Stomach (tissue), 9 donors: Measurements from ENCODE around the gene B4GALNT3. TPM values are rescaled to one million over a fixed set of nuclear protein-coding genes. Genes with fewer than 3 reads are reported as not detected.

Experiments used
- DNase-seq, 2 donors: peaks; one replicate each; pipeline versions ENCODE4 v3.0.0 to v3.0.0-alpha.2; 2013 to 2019
- H3K27ac ChIP-seq, 5 donors: fragments of 200-600 bp in 4 of 5; sonication (generic) in 4 of 5; one replicate each; pipeline ENCODE4 v1.5.1; 2013 to 2019; ENCODE audit warnings: mild to moderate bottlenecking in 1 of 5, moderate library complexity in 1 of 5
- H3K27me3 ChIP-seq, 3 donors: fragments of 200-600 bp; sonication (generic); one replicate each; pipeline ENCODE4 v1.5.1; 2017 to 2019; ENCODE audit warnings: mixed run types in 1 of 3
- H3K36me3 ChIP-seq, 4 donors: fragments of 200-600 bp; sonication (generic); 1 replicate in 3 of 4; 2 replicates in 1 of 4; pipeline ENCODE4 v1.5.1; 2016 to 2019
- H3K4me1 ChIP-seq, 4 donors: fragments of 200-600 bp; sonication (generic); one replicate each; pipeline ENCODE4 v1.5.1; 2016 to 2019
- H3K4me3 ChIP-seq, 4 donors: fragments of 200-600 bp; sonication (generic) in 3 of 4; one replicate each; pipeline ENCODE4 v1.5.1; 2016 to 2019; ENCODE audit warnings: mild to moderate bottlenecking in 1 of 4
- H3K9me3 ChIP-seq, 4 donors: fragments of 200-600 bp; sonication (generic); one replicate each; pipeline ENCODE4 v1.5.1; 2016 to 2019
- CTCF ChIP-seq, 7 experiments: fragments of 450-650 bp in 4 of 7; fragments of 200-600 bp in 3 of 7; sonication (generic) in 3 of 7; IDR thresholded peaks; one replicate each; pipeline ENCODE4 v1.5.1; 2016 to 2019; ENCODE audit warnings: antibody characterized with exemption in 7 of 7, control low read depth in 2 of 7, mild to moderate bottlenecking in 1 of 7
- EP300 ChIP-seq: sonication (generic); formaldehyde crosslinking; IDR thresholded peaks from one replicate; pipeline ENCODE4 v1.6.1; 2017; ENCODE audit warnings: antibody characterized with exemption
- POLR2A ChIP-seq, 4 donors: fragments of 450-650 bp; IDR thresholded peaks; one replicate each; pipeline ENCODE4 v1.6.1; 2016; ENCODE audit warnings: antibody characterized with exemption in 4 of 4, control low read depth in 2 of 4, mild to moderate bottlenecking in 1 of 4, moderate library complexity in 1 of 4
- POLR2AphosphoS5 ChIP-seq, 3 donors: sonication (generic); formaldehyde crosslinking; IDR thresholded peaks; one replicate each; pipeline ENCODE4 v1.6.1; 2016; ENCODE audit warnings: antibody characterized with exemption in 3 of 3
- WGBS, 5 donors: extraction: QIAGEN DNeasy Blood & Tissue Kit in 3 of 5; methylation state at CpG; one replicate each; pipeline versions ENCODE4 v1.1.5 to v1.1.7; 2013 to 2018; 5-methylcytosine and 5-hydroxymethylcytosine counted together
- intact Hi-C: fragments of 100-400 bp; cut with DNase I; formaldehyde crosslinking; loops from one replicate; pipeline ENCODE4 v1.15.1; 2023; ENCODE audit warnings: low total_unique reads
- polyA plus RNA-seq, 3 donors: library from polyadenylated mRNA; stranded (reverse); fragments of 200-250 nt; gene quantifications; one replicate each; pipeline ENCODE4 v1.2.3, GENCODE V29; 2013
- total RNA-seq, 5 donors: library from RNA; depleted of rRNA; stranded (reverse); fragments of >200 nt; gene quantifications; one replicate each; pipeline versions ENCODE4 v1.1.0 to v1.2.3, GENCODE V29; 2014 to 2016
- donor health status: healthy with polysubstance abuse.
- donor health status: Bipolar disorder and iron deficiency.
- donor health status: healthy.

The B4GALNT3 gene
- total and polyA plus RNA-seq, 8 donors = 20.8 to 332 (median 71.0) TPM

- Histone ChIP-seq H3K4me3 (no peak overlapping the region), H3K9me3 (peaks cover 0 to 11% (median 2%) of the 10 kb centered on the region in 4 donors), H3K27ac (no peak overlapping the region), H3K4me1 (peaks cover 0 to 8% (median 0%) of the 10 kb centered on the region in 4 donors), H3K36me3 (peaks cover 0 to 9% (median 2%) of the 10 kb centered on the region in 4 donors), H3K27me3 (no peaks in the 10 kb centered on the region)
- no peak for DNase-seq
- intact Hi-C loops = no loop called here
- WGBS, 5 donors = 77 to 83% (median 80%) methylated on average over 4 to 7 of the region's 7 CpGs
- TF ChIP-seq POLR2A (IDR thresholded peaks at IDR 0.05) (no peak), POLR2AphosphoS5 (IDR thresholded peaks at IDR 0.05) (no peak), CTCF (IDR thresholded peaks at IDR 0.05) (no peak), EP300 (no peak)
These were observed 67.5 kb downstream of the B4GALNT3 start for GRCh38 chr12:527241-527640.

- Histone ChIP-seq H3K4me1 (peaks cover 0 to 8% (median 0%) of the 10 kb centered on the region in 4 donors), H3K27ac (no peak overlapping the region), H3K36me3 (peaks cover 0 to 9% (median 2%) of the 10 kb centered on the region in 4 donors), H3K4me3 (no peak overlapping the region), H3K9me3 (peaks cover 0 to 15% (median 4%) of the 10 kb centered on the region in 4 donors), H3K27me3 (no peaks in the 10 kb centered on the region)
- TF ChIP-seq POLR2AphosphoS5 (IDR thresholded peaks at IDR 0.05) = no peak
- DNase-seq = no peak
- WGBS, 5 donors = 77 to 90% (median 89%) methylated on average over 4 of the region's 4 CpGs
- intact Hi-C loops = no loop called here
These were observed 68.0 kb downstream of the B4GALNT3 start for GRCh38 chr12:527729-528128.

GRCh38 chr12:530308-530707 is 70.6 kb downstream of the B4GALNT3 start:
- no peak for DNase-seq
- Histone ChIP-seq H3K4me3 (no peak overlapping the region), H3K27me3 (no peaks in the 10 kb centered on the region), H3K36me3 (peaks cover 0 to 13% (median 2%) of the 10 kb centered on the region in 4 donors), H3K9me3 (peaks cover 0 to 15% (median 6%) of the 10 kb centered on the region in 4 donors), H3K27ac (no peak overlapping the region), H3K4me1 (no peaks in the 10 kb centered on the region)
- intact Hi-C loops = no loop called here
- WGBS, 5 donors = 80 to 91% (median 89%) methylated on average over 6 of the region's 6 CpGs
- TF ChIP-seq CTCF (IDR thresholded peaks at IDR 0.05) = no peak
- no peak for TF ChIP-seq POLR2AphosphoS5 (IDR thresholded peaks at IDR 0.05)
- no peak for TF ChIP-seq POLR2A (IDR thresholded peaks at IDR 0.05)

- intact Hi-C loops = no loop called here
- 88 to 92% (median 90%) methylated on average over 6 of the region's 6 CpGs for WGBS, 5 donors
- no peak for TF ChIP-seq POLR2AphosphoS5 (IDR thresholded peaks at IDR 0.05)
- no peak for TF ChIP-seq POLR2A (IDR thresholded peaks at IDR 0.05)
- Histone ChIP-seq H3K36me3 (peaks cover 0 to 12% (median 2%) of the 10 kb centered on the region in 4 donors), H3K4me1 (no peaks in the 10 kb centered on the region), H3K27ac (no peak overlapping the region), H3K4me3 (no peak overlapping the region), H3K27me3 (no peaks in the 10 kb centered on the region), H3K9me3 (peaks cover 0 to 15% (median 6%) of the 10 kb centered on the region in 4 donors)
- no peak for DNase-seq
These were observed 71.1 kb downstream of the B4GALNT3 start for GRCh38 chr12:530821-531220.

- Histone ChIP-seq H3K27me3 (no peaks in the 10 kb centered on the region), H3K27ac (no peak overlapping the region), H3K4me3 (no peak overlapping the region), H3K4me1 (no peaks in the 10 kb centered on the region), H3K36me3 (peaks cover 0 to 7% (median 0%) of the 10 kb centered on the region in 4 donors), H3K9me3 (peaks cover 0 to 15% (median 6%) of the 10 kb centered on the region in 4 donors)
- intact Hi-C loops = no loop called here
- TF ChIP-seq EP300 = no peak
- no peak for TF ChIP-seq POLR2A (IDR thresholded peaks at IDR 0.05)
- no peak for TF ChIP-seq POLR2AphosphoS5 (IDR thresholded peaks at IDR 0.05)
- TF ChIP-seq CTCF (IDR thresholded peaks at IDR 0.05) = no peak
- 69 to 91% (median 89%) methylated on average over 3 of the region's 3 CpGs for WGBS, 5 donors
- no peak for DNase-seq
These were observed 72.3 kb downstream of the B4GALNT3 start for GRCh38 chr12:531951-532585.
